HEK293 (cell line): ENCODE data around the gene TMEM239.
"Not testable (repeated sequence)": the region's sequence is repeated elsewhere in the genome, so short reads cannot be mapped to it uniquely, and the experiment has no call there.

Experiments used
- CTCF ChIA-PET: fragments of 350-600 bp; formaldehyde crosslinking; extraction: SDS; loops from one replicate; lab custom pipeline; 2021; ENCODE audit warnings: antibody characterized with exemption; lab: Yijun Ruan, JAX
- POLR2A ChIA-PET: fragments of 300-600 bp; formaldehyde crosslinking; extraction: SDS; loops from one replicate; lab custom pipeline; 2020; ENCODE audit warnings: antibody characterized with exemption, inconsistent platforms; lab: Yijun Ruan, JAX
- H3K27ac ChIP-seq: fragments of 200-500 bp; sonication (Bioruptor generic); 2 replicates; pipeline ENCODE4 v1.5.1; 2014; ENCODE audit warnings: low read depth, low read length, control low read depth, inconsistent platforms; ENCODE audit errors: extremely low read depth
- H3K36me3 ChIP-seq, 2 experiments: fragments of 200-500 bp in 1 of 2; sonication (Bioruptor generic) in 1 of 2; 1 replicate in 1 of 2; 2 replicates in 1 of 2; pipeline ENCODE4 v1.5.1; 2014 to 2017; ENCODE audit warnings: inconsistent platforms in 2 of 2, low read length in 2 of 2; ENCODE audit not compliant: control insufficient read depth in 2 of 2, insufficient read depth in 1 of 2
- H3K4me1 ChIP-seq: fragments of 200-500 bp; sonication (Bioruptor generic); 2 replicates; pipeline ENCODE4 v1.5.1; 2014; ENCODE audit warnings: mild to moderate bottlenecking, low read length, inconsistent platforms; ENCODE audit not compliant: control insufficient read depth, insufficient read depth
- H3K4me3 ChIP-seq: 2 replicates; pipeline ENCODE4 v1.5.1; 2011; ENCODE audit warnings: low read depth, mild to moderate bottlenecking, control low read depth, low read length, moderate library complexity
- H3K9me3 ChIP-seq: fragments of 200-500 bp; sonication (Bioruptor generic); 2 replicates; pipeline ENCODE4 v1.5.1; 2014; ENCODE audit warnings: low read depth, low read length, inconsistent platforms; ENCODE audit not compliant: control insufficient read depth, insufficient read depth
- BCL11A ChIP-seq: fragments of 450-650 bp; formaldehyde crosslinking; IDR thresholded peaks from 2 replicates; pipeline ENCODE4 v1.5.1; 2016; ENCODE audit warnings: low read depth, missing biosample characterization, missing genetic modification characterization
- FEZF1 ChIP-seq: fragments of 450-650 bp; formaldehyde crosslinking; IDR thresholded peaks from 2 replicates; pipeline ENCODE4 v1.5.1; 2016; ENCODE audit warnings: missing biosample characterization, missing genetic modification characterization
- GLI2 ChIP-seq: fragments of 450-650 bp; formaldehyde crosslinking; IDR thresholded peaks from 2 replicates; pipeline ENCODE4; 2017; ENCODE audit warnings: missing biosample characterization, missing genetic modification characterization, low read depth, borderline replicate concordance
- HOXC10 ChIP-seq: sonication (generic); formaldehyde crosslinking; IDR thresholded peaks from 2 replicates; pipeline ENCODE4 v1.8.1; 2023; ENCODE audit warnings: mild to moderate bottlenecking, missing genetic modification reagents
- KLF17 ChIP-seq: fragments of 450-650 bp; formaldehyde crosslinking; IDR thresholded peaks from 2 replicates; pipeline ENCODE4 v1.5.1; 2016; ENCODE audit warnings: missing biosample characterization, missing genetic modification characterization
- MYNN ChIP-seq: fragments of 450-650 bp; formaldehyde crosslinking; IDR thresholded peaks from 2 replicates; pipeline ENCODE4 v1.5.1; 2016; ENCODE audit warnings: missing biosample characterization, missing genetic modification characterization, borderline replicate concordance
- OSR2 ChIP-seq: fragments of 450-650 bp; formaldehyde crosslinking; IDR thresholded peaks from 2 replicates; pipeline ENCODE4 v1.5.1; 2016; ENCODE audit warnings: missing biosample characterization, missing genetic modification characterization
- RBAK ChIP-seq: fragments of 450-650 bp; formaldehyde crosslinking; IDR thresholded peaks from 2 replicates; pipeline ENCODE4 v1.5.1; 2016; ENCODE audit warnings: missing biosample characterization, missing genetic modification characterization
- SP7 ChIP-seq: fragments of 450-650 bp; formaldehyde crosslinking; IDR thresholded peaks from 2 replicates; pipeline ENCODE4 v1.5.1; 2016; ENCODE audit warnings: missing biosample characterization, missing genetic modification characterization
- ZBTB1 ChIP-seq: fragments of 450-650 bp; formaldehyde crosslinking; IDR thresholded peaks from 2 replicates; pipeline ENCODE4 v1.5.1; 2016; ENCODE audit warnings: missing biosample characterization, missing genetic modification characterization
- ZBTB48 ChIP-seq: fragments of 450-650 bp; formaldehyde crosslinking; IDR thresholded peaks from 2 replicates; pipeline ENCODE4 v1.5.1; 2016; ENCODE audit warnings: missing biosample characterization, missing genetic modification characterization
- ZBTB8A ChIP-seq: fragments of 450-650 bp; formaldehyde crosslinking; IDR thresholded peaks from 2 replicates; pipeline ENCODE4 v1.5.1; 2016; ENCODE audit warnings: missing biosample characterization, missing genetic modification characterization
- ZFHX2 ChIP-seq: fragments of 450-650 bp; formaldehyde crosslinking; conservative IDR thresholded peaks from 2 replicates; pipeline ENCODE4 v1.5.1; 2016; ENCODE audit warnings: missing biosample characterization, missing genetic modification characterization
- ZFP37 ChIP-seq: fragments of 450-650 bp; formaldehyde crosslinking; IDR thresholded peaks from 2 replicates; pipeline ENCODE4 v1.5.1; 2016; ENCODE audit warnings: missing biosample characterization, missing genetic modification characterization
- ZNF133 ChIP-seq: fragments of 450-650 bp; formaldehyde crosslinking; IDR thresholded peaks from 2 replicates; pipeline ENCODE4 v1.5.1; 2016; ENCODE audit warnings: missing biosample characterization, missing genetic modification characterization
- ZNF155 ChIP-seq: fragments of 450-650 bp; formaldehyde crosslinking; IDR thresholded peaks from 2 replicates; pipeline ENCODE4 v1.5.1; 2016; ENCODE audit warnings: missing biosample characterization, missing genetic modification characterization
- ZNF248 ChIP-seq: fragments of 450-650 bp; formaldehyde crosslinking; IDR thresholded peaks from 2 replicates; pipeline ENCODE4 v1.5.1; 2017; ENCODE audit warnings: missing biosample characterization, missing genetic modification characterization
- ZNF354C ChIP-seq: fragments of 450-650 bp; formaldehyde crosslinking; IDR thresholded peaks from 2 replicates; pipeline ENCODE4 v1.5.1; 2016; ENCODE audit warnings: missing biosample characterization, missing genetic modification characterization, low read depth, borderline replicate concordance
- ZNF398 ChIP-seq: fragments of 450-650 bp; formaldehyde crosslinking; IDR thresholded peaks from 2 replicates; pipeline ENCODE4 v1.5.1; 2017; ENCODE audit warnings: missing biosample characterization, missing genetic modification characterization
- ZNF404 ChIP-seq: fragments of 450-650 bp; formaldehyde crosslinking; IDR thresholded peaks from 2 replicates; pipeline ENCODE4 v1.5.1; 2017; ENCODE audit warnings: missing biosample characterization, missing genetic modification characterization
- ZNF624 ChIP-seq: fragments of 450-650 bp; formaldehyde crosslinking; IDR thresholded peaks from 2 replicates; pipeline ENCODE4 v1.5.1; 2017; ENCODE audit warnings: missing biosample characterization, missing genetic modification characterization
- ZNF629 ChIP-seq: fragments of 450-650 bp; formaldehyde crosslinking; IDR thresholded peaks from 2 replicates; pipeline ENCODE4 v1.5.1; 2017; ENCODE audit warnings: missing biosample characterization, missing genetic modification characterization
- ZNF658 ChIP-seq: fragments of 450-650 bp; formaldehyde crosslinking; IDR thresholded peaks from 2 replicates; pipeline ENCODE4; 2016; ENCODE audit warnings: missing biosample characterization, missing genetic modification characterization
- ZNF677 ChIP-seq: fragments of 450-650 bp; IDR thresholded peaks from 2 replicates; pipeline ENCODE4 v1.5.0; 2018; ENCODE audit warnings: missing biosample characterization, mild to moderate bottlenecking, missing genetic modification characterization, moderate library complexity
- ZNF692 ChIP-seq: fragments of 450-650 bp; formaldehyde crosslinking; IDR thresholded peaks from 2 replicates; pipeline ENCODE4 v1.5.1; 2016; ENCODE audit warnings: missing biosample characterization, missing genetic modification characterization
- ZNF768 ChIP-seq: fragments of 450-650 bp; formaldehyde crosslinking; IDR thresholded peaks from 2 replicates; pipeline ENCODE4 v1.5.1; 2018; ENCODE audit warnings: missing biosample characterization, mild to moderate bottlenecking, missing genetic modification characterization
- ZSCAN4 ChIP-seq: fragments of 450-650 bp; formaldehyde crosslinking; IDR thresholded peaks from 2 replicates; pipeline ENCODE4 v1.5.1; 2017; ENCODE audit warnings: missing biosample characterization, missing genetic modification characterization
- TF ChIP-seq, protein P1 (sequence below): fragments of 450-650 bp; formaldehyde crosslinking; IDR thresholded peaks from 2 replicates; pipeline ENCODE4 v1.5.1; 2016; ENCODE audit warnings: missing biosample characterization, missing genetic modification characterization, borderline replicate concordance

TMEM239 gene

DNA sequence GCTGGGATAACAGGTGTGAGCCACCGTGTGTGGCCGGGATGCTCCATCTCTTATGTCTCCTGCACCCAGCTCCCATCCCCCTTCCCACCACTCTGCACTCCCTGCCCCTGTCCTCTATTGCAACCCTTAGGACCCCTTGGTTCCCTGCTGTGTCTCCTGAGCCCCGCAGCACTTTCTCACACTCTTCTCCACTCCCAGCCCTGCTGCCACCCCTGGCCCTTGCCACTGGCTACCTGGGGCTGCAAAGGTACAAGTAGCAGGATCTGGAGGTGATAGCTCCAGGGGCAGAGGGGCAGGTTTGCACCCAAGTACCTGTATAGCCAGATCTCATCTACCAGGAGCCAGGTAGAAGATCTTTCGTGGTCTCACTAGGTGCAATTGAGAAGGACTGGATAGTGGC is 9.1 kb upstream of the TMEM239 start:
- TF ChIP-seq ZNF624 (tag by site-specific recombination) (no peak), ZNF692 (no peak), HOXC10 (CRISPR knock-in tag) (no peak), ZNF248 (tag by site-specific recombination) (no peak), OSR2 (tag by site-specific recombination) (no peak), KLF17 (no peak), MYNN (tag by site-specific recombination) (no peak), ZNF768 (tag by site-specific recombination) (no peak), SP7 (tag by site-specific recombination) (no peak), ZBTB48 (tag by site-specific recombination) (no peak), ZBTB1 (no peak), ZNF677 (tag by site-specific recombination) (no peak), FEZF1 (tag by site-specific recombination) (no peak), RBAK (tag by site-specific recombination) (no peak), ZFP37 (tag by site-specific recombination) (no peak), ZNF354C (tag by site-specific recombination) (no peak)
- Histone ChIP-seq H3K36me3 (no peaks in the 10 kb centered on the region), H3K4me1 (no peaks in the 10 kb centered on the region), H3K9me3 (peaks cover under 1% of the 10 kb centered on the region; the same call in 1 of the 2 replicates), H3K27ac (no peak overlapping the region), H3K4me3 (no peak overlapping the region)
- ChIA-PET POLR2A (no interaction called here), CTCF (no interaction called here)

DNA sequence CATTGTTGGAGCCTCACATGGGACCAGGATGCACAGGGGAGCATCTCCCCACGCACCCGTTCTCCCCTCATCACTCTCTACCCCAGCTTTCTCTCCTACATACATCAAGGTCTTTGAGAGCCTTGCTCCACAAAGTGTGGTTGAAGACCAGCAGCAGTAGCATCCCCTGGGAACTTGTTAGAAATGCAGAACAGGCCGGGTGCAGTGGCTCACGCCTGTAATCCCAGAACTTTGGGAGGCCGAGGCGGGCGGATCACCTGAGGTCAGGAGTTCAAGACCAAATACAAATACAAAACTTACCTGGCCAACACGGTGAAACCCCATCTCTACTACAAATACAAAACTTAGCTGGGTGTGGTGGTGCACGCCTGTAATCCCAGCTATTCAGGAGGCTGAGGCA is 8.2 kb upstream of the TMEM239 start:
- H3K4me1 ChIP-seq, H3K36me3 ChIP-seq, H3K27ac ChIP-seq, CTCF ChIA-PET, POLR2A ChIA-PET, H3K4me3 ChIP-seq, H3K9me3 ChIP-seq: not testable (repeated sequence)

DNA sequence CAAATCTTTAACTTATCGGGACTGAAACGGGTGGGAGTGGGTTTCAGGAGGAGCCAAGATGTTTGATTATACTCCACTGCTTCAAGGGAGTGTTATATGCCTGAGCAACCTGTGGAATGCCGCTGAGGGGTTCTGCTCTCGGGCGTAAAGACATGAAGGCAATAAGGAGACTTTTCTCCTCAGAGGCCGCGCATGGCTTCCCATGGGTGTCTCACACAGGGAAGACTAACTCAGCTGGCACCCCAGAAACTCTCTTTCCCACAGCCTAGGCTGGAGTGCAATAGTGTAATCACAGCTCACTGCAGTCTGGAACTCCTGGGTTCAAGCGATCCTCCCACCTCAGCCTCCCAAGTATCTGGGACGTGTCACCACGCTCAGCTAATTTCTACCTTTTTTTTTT is 6.5 kb upstream of the TMEM239 start:
- ChIA-PET POLR2A (interaction anchor here (0.6 to 0.7 kb wide), 3 partner anchors 16 to 56 kb away, joined by 3 to 5 read pairs (median 3); no protein-coding TSS in a partner anchor), CTCF (interaction anchor here (1.3 kb wide), 1 partner anchor 42 kb away, joined by 4 read pairs; no protein-coding TSS in a partner anchor)
- H3K36me3 ChIP-seq: no peaks in the 10 kb centered on the region
- no peak overlapping the region for H3K27ac ChIP-seq
- no peak overlapping the region for H3K4me3 ChIP-seq
- H3K4me1 ChIP-seq: peaks cover 7% of the 10 kb centered on the region
- H3K9me3 ChIP-seq: peaks cover 2% of the 10 kb centered on the region; the same call in 1 of the 2 replicates
- TF ChIP-seq ZNF658 (tag by site-specific recombination): no peak
- TF ChIP-seq ZNF398 (tag by site-specific recombination): no peak
- no peak for TF ChIP-seq ZSCAN4
- TF ChIP-seq ZNF629 (tag by site-specific recombination): no peak
- TF ChIP-seq ZNF155 (tag by site-specific recombination): no peak
- TF ChIP-seq, protein P1, sequence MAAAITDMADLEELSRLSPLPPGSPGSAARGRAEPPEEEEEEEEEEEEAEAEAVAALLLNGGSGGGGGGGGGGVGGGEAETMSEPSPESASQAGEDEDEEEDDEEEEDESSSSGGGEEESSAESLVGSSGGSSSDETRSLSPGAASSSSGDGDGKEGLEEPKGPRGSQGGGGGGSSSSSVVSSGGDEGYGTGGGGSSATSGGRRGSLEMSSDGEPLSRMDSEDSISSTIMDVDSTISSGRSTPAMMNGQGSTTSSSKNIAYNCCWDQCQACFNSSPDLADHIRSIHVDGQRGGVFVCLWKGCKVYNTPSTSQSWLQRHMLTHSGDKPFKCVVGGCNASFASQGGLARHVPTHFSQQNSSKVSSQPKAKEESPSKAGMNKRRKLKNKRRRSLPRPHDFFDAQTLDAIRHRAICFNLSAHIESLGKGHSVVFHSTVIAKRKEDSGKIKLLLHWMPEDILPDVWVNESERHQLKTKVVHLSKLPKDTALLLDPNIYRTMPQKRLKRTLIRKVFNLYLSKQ (tag by site-specific recombination): no peak
- no peak for TF ChIP-seq ZBTB8A (tag by site-specific recombination)
- no peak for TF ChIP-seq ZNF404 (tag by site-specific recombination)
- no peak for TF ChIP-seq ZNF133 (tag by site-specific recombination)
- no peak for TF ChIP-seq BCL11A
- no peak for TF ChIP-seq GLI2 (tag by site-specific recombination)
- no peak for TF ChIP-seq ZFHX2 (tag by site-specific recombination)
